ENCODE measurements around the gene ZSCAN22. TPM values are rescaled to one million over a fixed set of nuclear protein-coding genes. Genes with fewer than 3 reads are reported as not detected.
"Not testable (repeated sequence)": the region's sequence is repeated elsewhere in the genome, so short reads cannot be mapped to it uniquely, and the experiment has no call there.

ZSCAN22 gene
- 1 to 10 TPM; 4.4 to 5.3 TPM for total RNA-seq

DNA sequence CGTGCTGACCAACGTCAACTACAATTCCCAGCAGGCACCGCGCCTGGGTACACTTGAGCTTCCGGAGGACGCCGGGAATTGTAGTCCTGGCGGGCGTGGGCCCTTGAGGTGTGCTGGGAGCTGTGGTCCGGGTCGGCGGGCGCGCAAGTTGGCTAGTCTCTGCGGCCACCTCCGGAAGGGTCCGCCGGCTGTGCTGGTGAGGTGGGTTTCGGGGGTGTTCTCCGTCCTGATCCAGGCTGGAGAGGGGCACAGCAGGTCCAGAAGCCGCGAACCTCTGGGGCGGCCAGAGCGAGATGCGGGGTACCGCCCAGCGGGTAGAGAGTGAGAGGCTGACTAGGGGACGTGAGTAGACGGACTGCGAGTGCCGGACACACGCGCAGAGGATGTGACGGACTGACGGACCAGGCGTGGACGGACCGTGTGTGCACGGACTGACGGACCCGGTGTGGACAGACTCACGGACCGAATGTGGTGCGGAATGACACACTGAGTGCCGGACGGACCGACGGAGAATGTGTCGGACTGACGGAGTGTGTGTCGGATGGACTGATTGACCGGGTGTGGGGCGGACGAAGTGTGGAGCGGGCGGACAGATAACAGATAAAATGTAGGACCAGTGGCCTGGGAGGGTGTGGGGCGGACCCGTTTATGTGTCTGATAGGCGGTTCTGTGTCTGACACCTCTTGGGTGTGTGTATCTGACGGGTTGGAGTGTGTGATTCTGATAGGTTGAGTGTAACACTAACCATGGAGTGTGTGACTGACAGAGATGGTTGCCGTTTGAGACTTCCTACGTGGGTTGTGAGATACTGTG, at the start of gene ZSCAN22:
Gene ZSCAN22, plus strand, starts transcription at position 81 of the 813 bp plus-strand sequence. CDS start 7,809 bp downstream, outside the sequence.
- ChIA-PET POLR2A (interaction anchor here (0.5 to 1.0 kb wide), 3 partner anchors 36 to 248 kb away, joined by 4 read pairs; no protein-coding TSS in a partner anchor), CTCF (interaction anchor here (0.7 to 1.6 kb wide), 2 partner anchors 35 to 193 kb away, joined by 3 to 6 read pairs; partner anchors contain the start of genes ZBTB45 and ZNF497)

DNA sequence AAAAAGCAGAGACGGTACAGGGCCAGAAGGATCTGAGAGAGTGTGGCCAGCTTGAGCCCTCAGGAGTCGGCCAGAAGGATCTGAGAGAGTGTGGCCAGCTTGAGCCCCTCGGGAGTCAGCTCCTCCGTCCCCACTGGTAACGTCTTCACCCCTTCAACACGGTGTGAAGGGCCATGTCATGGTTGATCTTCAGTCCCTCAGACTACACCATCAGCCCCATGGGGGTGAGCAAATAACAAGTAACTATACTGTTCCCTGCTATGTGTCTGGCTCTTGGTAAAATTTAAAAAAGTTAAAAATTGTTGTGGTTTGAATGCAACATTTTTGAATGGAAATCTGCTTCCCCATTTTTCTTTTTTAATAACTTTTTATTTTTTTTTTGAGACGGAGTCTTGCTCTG, 49.6 kb upstream of the ZSCAN22 start:
- CTCF ChIA-PET, result no interaction called here
- POLR2A ChIA-PET, result no interaction called here

DNA sequence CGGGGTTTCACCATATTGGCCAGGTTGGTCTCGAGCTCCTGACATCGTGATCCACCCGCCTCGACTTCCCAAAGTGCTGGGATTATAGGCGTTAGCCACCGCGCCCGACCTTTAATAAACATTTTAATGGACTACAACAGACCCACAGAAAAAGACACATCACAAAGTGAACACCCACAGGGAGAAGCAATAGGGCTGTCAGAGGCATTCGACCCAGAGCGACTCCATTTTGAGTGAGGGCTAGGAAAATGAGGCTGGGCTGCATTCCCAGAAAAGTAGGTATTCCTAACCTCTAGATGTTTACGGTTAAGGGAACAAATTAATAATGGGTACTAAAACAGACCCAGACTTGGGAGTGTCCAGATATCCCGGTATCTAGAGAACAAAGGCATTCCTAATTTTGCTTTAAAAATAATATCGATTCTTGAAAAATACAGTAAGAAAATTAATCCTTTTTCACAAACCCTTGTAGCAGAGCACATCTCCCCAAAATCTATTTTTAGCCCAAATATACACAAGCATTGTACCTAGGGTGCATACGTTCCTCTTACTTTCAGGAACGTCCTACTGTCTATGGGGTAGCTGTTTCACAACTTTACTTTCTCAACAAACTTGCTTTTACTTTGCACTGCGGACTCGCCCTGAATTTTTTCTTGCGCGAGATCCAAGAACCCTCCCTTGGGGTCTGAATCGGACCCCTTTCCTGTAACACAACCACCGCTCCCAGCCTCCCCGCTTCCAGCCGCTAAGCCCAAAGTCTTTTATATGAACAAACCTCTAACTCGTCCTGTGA, 48.9 kb upstream of the ZSCAN22 start:
- ChIA-PET CTCF (interaction anchor here (1.0 to 1.3 kb wide), 2 partner anchors 8 to 49 kb away, joined by 5 read pairs; partner anchors contain the start of gene ZNF544), POLR2A (interaction anchor here (0.6 to 1.0 kb wide), 4 partner anchors 9 to 69 kb away, joined by 3 to 7 read pairs (median 3); partner anchors contain the start of gene ERVK3-1)

DNA sequence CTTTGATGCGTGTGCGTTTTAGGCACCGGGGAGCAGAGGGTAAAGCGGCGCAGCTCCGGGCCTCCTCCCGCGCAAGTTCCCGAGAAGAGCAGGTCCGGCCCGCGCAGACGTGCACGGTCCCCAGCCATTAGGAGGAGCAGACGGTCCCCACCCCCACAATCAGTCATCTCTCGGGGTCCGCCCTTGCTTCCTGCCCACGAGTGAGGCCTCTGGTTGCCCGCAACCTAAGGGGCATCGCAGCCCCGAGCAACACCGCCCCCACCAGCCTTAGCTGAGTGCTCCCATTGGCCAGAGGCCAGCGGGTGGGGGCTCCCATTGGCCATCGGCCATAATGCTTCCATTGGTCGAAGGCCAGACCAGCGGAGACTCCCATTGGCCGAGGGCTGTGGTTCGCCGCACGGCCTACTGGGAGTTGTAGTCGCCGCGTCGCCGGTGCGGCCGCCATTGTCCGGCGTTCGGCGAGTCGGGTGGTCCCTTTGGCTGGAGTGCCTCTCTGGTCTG, 48.2 kb upstream of the ZSCAN22 start, which contains the start of gene ZNF8:
Gene ZNF8, plus strand, starts transcription at position 415 of the 501 bp plus-strand sequence. CDS start 127 bp downstream, outside the sequence.
- ChIA-PET POLR2A (interaction anchor here (0.6 to 1.0 kb wide), 5 partner anchors 9 to 276 kb away, joined by 3 to 7 read pairs (median 3); partner anchors contain the start of genes CHMP2A and ERVK3-1), CTCF (interaction anchor here (1.0 to 1.3 kb wide), 2 partner anchors 9 to 50 kb away, joined by 5 read pairs; partner anchors contain the start of gene ZNF544)

DNA sequence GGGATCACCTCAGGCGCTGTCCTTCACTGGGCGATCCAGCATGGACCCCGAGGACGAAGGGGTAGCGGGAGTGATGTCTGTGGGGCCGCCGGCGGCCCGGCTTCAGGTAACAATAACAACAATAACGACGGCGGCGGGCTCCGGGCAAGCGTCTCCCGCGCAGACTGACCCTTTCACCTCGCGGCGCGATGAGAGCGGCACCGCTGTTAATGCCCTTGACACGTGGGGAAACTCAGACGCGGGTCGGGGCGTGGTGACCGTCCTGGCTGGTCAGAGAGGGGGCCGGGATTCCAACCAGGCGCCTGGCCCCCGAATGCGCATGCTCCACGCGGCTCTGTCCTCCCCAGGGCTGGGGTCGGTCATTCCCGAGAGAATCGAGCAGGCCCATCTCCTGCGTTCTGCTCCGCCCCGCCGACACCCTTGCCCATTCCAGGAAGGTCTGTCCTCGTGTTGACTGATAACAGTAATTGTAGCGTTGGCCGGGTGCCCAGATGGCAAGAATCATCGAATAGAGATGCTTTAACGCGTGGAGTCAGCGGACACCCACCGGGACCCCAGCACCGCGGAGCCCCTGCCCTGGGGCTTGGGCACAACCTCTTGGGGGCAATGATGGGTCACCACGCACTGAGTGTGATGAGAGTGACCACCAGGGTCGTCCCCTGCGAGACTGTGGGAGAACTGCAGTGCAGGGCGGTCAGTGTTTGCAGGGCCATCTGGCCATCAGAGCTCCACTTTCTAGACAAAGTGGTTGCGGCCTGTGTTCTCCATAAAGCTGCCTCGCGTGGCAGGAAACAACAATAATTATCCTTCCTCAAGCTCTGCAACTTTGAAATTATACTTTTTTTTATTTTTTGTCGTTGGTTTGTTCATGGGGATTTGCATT, 47.5 kb upstream of the ZSCAN22 start:
- ChIA-PET CTCF (interaction anchor here (0.6 to 1.3 kb wide), 2 partner anchors 35 to 51 kb away, joined by 5 to 6 read pairs; partner anchors contain the start of gene ZNF544), POLR2A (interaction anchor here (0.6 to 1.0 kb wide), 4 partner anchors 25 to 275 kb away, joined by 3 read pairs; partner anchors contain the start of genes CHMP2A and ERVK3-1)

DNA sequence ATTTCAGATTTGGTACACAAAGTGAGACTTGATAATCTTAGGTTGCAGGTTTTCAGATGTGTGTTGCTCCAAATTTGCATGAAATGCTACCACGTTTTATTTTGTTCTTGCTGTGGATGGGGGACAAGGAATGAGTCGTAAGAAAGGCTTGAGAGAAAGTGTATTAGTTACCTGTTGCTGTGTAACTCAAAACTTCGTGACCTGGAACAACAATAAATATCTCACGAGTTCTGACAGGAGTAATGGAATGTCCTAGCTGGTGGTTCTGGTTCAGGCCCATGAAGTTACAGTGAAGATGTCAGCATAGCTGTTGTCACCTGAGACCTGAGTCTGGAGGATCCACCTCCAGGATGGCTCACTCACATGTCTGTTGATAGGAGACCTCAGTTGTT, 46.9 kb upstream of the ZSCAN22 start:
- CTCF ChIA-PET, result interaction anchor here (0.6 kb wide), 1 partner anchor 35 kb away, joined by 6 read pairs; no protein-coding TSS in a partner anchor
- POLR2A ChIA-PET, result interaction anchor here (1.0 to 1.1 kb wide), 2 partner anchors 51 kb away, joined by 3 read pairs; partner anchors contain the start of gene ZNF544

DNA sequence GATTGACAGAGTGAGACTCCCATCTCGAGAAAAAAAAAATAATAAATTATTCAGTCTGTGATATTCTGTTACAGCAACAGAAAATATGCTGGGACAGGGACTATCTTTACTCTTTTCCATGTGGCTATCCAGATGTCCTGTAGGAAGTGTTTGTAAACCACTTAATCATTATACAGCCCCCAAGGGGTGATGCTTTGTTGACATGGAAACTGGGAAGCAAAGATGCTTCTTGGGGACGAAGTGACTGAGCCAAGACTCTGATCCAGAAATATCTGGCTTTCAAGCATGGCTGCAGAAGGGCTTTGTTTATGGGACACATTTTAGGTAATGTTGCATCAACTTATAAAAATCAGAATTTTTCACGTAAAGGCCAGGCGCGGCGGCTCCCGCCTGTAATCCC, 42.6 kb upstream of the ZSCAN22 start:
- ChIA-PET CTCF (no interaction called here), POLR2A (interaction anchor here (0.7 kb wide), 1 partner anchor 23 kb away, joined by 5 read pairs; no protein-coding TSS in a partner anchor)

DNA sequence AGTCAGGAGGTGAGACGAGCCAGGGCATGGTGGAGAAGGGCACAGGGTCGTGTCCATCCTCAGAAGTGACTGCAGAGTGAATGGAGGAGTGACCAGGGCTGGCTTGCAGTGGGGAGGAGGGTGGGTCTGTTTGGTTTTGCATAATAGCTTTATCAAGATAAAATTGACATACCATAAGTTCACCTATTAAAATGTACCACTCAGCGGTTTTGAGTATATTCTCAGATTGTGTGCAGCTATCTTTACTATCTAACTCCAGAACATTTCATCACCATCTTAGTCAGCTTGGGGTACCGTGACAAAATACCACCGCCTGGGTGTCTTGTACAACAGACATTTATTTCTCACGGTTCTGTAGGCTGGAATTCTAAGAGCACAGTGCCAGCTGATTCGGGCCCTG, 34.9 kb upstream of the ZSCAN22 start:
- ChIA-PET POLR2A (no interaction called here), CTCF (no interaction called here)

DNA sequence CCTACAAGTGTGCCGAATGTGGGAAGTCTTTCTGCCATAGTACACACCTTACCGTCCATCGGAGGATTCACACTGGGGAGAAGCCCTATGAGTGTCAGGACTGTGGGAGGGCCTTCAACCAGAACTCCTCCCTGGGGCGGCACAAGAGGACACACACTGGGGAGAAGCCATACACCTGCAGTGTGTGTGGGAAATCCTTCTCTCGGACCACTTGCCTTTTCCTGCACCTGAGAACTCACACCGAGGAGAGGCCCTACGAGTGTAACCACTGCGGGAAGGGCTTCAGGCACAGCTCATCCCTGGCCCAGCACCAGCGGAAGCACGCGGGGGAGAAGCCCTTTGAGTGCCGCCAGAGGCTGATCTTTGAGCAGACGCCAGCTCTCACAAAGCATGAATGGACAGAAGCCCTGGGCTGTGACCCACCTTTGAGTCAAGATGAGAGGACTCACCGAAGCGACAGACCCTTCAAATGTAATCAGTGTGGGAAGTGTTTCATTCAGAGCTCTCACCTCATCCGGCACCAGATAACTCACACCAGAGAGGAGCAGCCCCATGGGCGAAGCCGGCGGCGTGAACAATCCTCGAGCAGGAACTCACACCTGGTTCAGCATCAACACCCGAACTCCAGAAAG, 31.9 kb upstream of the ZSCAN22 start:
- CTCF ChIA-PET, result no interaction called here
- POLR2A ChIA-PET, result no interaction called here

DNA sequence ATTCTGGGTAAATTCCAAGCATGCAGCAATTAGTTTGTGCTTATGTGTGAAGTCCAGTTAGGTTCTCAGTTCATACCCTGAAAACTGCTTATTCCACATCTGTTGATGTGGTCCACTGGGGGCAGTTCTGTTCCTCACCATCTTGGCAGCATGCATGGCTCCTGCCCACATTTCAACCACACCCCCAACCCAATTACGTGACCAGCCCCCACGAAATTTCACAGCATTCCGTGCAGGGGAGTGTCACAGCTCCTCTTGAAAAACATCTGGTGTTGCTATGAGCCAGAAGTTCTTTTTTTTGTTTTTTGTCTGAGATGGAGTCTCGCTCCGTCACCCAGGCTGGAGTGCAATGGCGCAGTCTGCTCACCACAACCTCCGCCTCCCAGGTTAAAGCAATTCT, 30.7 kb upstream of the ZSCAN22 start:
- POLR2A ChIA-PET, result no interaction called here

DNA sequence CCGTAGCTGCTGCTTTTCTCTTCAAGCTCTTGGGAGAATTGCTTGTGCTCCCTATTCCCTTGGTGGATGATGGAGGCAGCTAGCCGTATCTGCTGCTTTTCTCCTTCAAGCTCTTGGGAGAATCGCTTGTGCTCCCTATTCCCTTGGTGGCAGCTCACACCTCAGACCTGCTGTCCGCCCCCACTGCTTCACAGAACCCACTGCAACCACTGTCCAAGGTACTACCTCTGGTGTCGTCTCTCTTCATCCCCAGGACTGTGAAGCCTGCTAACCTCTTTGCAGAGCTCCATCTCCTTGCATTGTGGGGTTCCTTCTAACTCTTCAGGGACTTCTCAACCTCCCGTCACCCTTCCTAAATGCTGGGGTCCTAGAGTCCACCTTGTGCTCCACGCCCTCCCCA, 26.2 kb upstream of the ZSCAN22 start:
- POLR2A ChIA-PET, result no interaction called here
- CTCF ChIA-PET, result no interaction called here

More for the DNA sequence above, 30.7 kb upstream of the ZSCAN22 start:
- CTCF ChIA-PET, result no interaction called here

DNA sequence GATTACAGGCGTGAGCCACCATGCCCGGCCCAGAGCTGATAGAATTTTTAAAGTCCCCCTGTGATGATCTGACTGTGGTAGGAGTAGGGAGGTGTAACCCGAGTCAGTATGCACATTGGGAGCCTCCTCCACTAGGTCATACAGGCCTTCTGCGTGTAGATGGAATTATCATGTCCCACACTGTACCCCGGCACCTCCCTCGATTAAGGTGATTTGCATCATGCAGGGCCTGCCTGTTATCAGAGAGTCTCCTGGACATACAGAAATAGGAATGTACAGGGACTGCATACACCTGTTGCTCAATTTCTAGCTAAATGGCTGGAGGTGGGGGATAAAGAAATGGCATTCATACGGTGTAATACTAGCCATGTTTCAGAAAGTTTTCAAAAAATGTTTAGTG, 22.5 kb upstream of the ZSCAN22 start:
- POLR2A ChIA-PET, result interaction anchor here (0.9 kb wide), 1 partner anchor 26 kb away, joined by 3 read pairs; the partner anchor contains the start of gene ZNF8
- CTCF ChIA-PET, result no interaction called here

DNA sequence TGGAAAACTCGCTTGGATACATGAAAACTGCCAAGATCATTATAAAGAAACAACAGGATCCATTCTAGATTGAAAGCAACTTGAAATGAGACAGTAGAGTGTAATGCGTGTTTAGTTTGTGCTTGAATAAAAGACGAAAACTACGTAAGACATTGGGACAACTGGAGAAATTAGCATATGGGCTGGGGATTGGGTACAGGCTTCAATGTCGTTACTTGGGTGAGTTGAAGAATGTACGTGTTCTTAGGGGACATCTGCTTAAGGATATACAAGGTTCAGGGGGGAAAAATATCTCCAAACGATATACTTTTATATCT, 22.1 kb upstream of the ZSCAN22 start:
- POLR2A ChIA-PET, result interaction anchor here (0.5 to 0.9 kb wide), 5 partner anchors 26 to 180 kb away, joined by 3 to 7 read pairs (median 3); partner anchors contain the start of genes ZNF497 and ZNF8
- CTCF ChIA-PET, result no interaction called here

DNA sequence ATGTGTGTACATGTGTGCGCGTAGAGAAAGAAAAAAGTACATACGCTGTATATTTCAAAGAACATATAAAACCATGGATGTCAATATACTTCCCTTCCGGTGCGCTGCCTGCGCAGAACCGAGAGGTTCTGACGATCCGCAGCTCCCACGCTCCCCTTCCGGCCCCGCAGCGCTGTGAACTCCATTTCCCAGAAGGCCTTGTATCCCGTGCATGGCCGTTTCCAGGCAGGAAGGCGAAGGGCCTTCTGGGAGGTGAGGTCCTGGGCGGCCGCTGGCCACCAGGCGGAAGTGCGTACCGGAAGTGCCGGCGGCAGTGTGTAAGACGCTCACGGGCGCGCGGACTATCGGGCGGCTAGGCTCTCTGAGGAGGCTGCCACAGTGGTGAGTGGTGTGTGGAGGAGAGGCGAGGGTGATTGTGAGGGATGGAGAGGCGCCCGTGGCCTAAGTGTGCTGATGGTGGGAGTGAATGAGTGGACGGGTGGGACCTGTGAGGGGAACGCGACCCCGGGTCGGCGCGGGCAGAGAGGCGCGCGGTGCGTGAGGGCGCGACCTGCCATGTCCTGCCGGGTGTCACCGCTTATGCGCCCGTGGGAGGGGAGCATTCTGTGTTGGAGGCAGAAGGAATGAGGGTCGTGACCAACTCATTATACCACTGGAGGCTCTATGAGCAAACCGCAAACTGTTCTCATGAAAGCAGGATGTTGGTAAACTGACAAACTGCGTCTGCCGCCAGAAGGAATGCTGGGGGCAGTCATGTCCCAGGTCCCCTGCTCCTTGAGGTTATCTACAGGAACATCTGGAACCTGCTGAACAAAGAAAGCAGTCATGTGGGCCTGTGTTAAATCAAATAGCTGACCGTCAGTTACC, 21.5 kb upstream of the ZSCAN22 start, which contains the start of gene ERVK3-1:
Gene ERVK3-1, plus strand, starts transcription at position 313 of the 867 bp plus-strand sequence. CDS start 6,792 bp downstream, outside the sequence.
- CTCF ChIA-PET, result no interaction called here
- POLR2A ChIA-PET, result interaction anchor here (0.5 to 0.9 kb wide), 5 partner anchors 27 to 179 kb away, joined by 3 to 7 read pairs (median 3); partner anchors contain the start of genes ZNF497 and ZNF8

DNA sequence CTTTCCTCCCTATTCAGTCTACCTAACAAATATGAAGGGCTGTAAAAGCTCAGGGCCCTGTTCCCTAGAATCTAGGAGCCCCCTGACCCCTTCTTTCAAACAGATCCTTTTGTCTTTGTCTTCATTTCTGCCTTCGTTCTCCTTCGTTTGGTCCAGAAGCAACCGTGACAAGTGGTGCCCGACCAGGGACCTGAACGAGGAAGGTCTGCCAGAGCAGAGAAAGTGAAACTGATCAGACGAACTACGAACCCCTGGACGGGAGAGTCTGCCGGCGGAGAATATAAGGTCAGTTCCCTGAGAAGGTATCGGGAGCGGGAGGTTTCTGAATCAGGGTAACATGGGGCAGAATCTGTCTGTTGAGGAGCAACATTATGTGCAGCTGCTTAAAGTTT, 20.9 kb upstream of the ZSCAN22 start:
- POLR2A ChIA-PET, result no interaction called here
- CTCF ChIA-PET, result no interaction called here

DNA sequence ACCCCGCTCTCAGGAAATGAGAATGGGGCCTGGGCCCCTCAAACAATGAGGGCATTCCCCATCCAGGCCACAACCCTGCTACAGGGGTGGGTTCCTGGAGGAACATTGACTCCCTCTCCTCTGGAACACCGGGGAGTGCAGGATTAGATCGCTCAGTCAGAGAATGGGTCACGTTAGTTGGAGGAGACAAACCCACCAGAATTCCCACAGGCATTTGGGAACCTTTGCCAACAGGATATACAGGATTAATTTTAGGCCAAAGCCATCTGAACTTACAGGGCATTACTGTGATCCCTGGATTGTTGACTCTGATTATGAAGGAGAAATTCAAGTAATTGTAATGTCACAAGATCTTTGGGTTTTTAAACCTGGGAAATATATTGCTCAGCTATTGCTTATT, 19.1 kb upstream of the ZSCAN22 start:
- POLR2A ChIA-PET, result no interaction called here
- CTCF ChIA-PET, result no interaction called here

DNA sequence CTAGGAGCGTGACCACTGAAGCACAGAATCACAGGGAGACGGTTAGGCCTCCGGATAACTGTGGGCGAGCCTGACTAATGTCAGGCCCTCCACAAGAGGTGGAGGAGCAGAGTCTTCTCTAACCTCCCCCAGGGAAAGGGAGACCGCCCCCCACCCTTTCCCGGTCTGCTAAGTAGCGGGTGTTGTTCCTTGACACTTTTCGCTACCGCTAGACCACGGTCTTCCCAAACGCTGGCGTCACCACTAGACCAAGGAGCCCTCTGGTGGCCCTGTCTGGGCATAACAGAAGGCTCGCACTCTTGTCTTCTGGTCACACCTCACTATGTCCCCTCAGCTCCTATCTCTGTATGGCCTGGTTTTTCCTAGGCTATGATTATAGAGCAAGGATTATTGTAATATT, 16.1 kb upstream of the ZSCAN22 start:
- POLR2A ChIA-PET, result not testable (repeated sequence)
- CTCF ChIA-PET, result interaction anchor here (1.2 kb wide), 1 partner anchor 86 kb away, joined by 3 read pairs; no protein-coding TSS in a partner anchor
